Panc1 (cell line): ENCODE results near the gene FGFRL1. TPM values are rescaled to one million over a fixed set of nuclear protein-coding genes. Genes with fewer than 3 reads are reported as not detected.

Experiments used
- ATAC-seq: fragments of 200-7000 bp; cut with Tn5 transposase; 2 replicates; pipeline ENCODE4 v1.9.1; 2020; ENCODE audit warnings: mild to moderate bottlenecking, moderate library complexity
- BruUV-seq: library from RNA; stranded (reverse); fragments of 400-500 nt; replicated peaks from 2 replicates; lab custom pipeline; 2021; lab: Mats Ljungman, UMichigan
- CTCF ChIA-PET: fragments of 300-600 bp; sonication (Branson Sonifier 250); formaldehyde crosslinking; loops from one replicate; lab custom pipeline; 2022; ENCODE audit warnings: antibody characterized with exemption; lab: Charles Lee
- POLR2A ChIA-PET: fragments of 300-600 bp; sonication (Branson Sonifier 250); formaldehyde crosslinking; loops from one replicate; lab custom pipeline; 2022; ENCODE audit warnings: antibody characterized with exemption; lab: Charles Lee
- DNase-seq: peaks from one replicate; pipeline ENCODE4 v3.0.0-alpha.2; 2010; ENCODE audit warnings: low read depth, low spot score
- H3K27ac ChIP-seq: 2 replicates; pipeline ENCODE4 v1.5.1; 2011; ENCODE audit warnings: mild to moderate bottlenecking, low read length, inconsistent platforms
- H3K27me3 ChIP-seq: fragments of 200-500 bp; sonication (Bioruptor generic); 2 replicates; pipeline ENCODE4 v1.6.0; 2014; ENCODE audit warnings: low read length, inconsistent platforms; ENCODE audit not compliant: control insufficient read depth, insufficient read depth
- H3K36me3 ChIP-seq: fragments of 200-500 bp; sonication (Bioruptor generic); 2 replicates; pipeline ENCODE4 v1.5.1; 2014; ENCODE audit warnings: inconsistent platforms, mild to moderate bottlenecking, low read length, moderate library complexity; ENCODE audit not compliant: control insufficient read depth, insufficient read depth
- H3K4me1 ChIP-seq: 2 replicates; pipeline ENCODE4 v1.5.1; 2011; ENCODE audit warnings: inconsistent platforms, mild to moderate bottlenecking, low read length, moderate library complexity; ENCODE audit not compliant: control insufficient read depth, insufficient read depth
- H3K4me3 ChIP-seq, 2 experiments: 2 replicates each; pipeline ENCODE4 v1.5.1; 2011 to 2012; ENCODE audit warnings: low read depth in 2 of 2, low read length in 2 of 2, mild to moderate bottlenecking in 2 of 2, inconsistent platforms in 1 of 2, moderate library complexity in 1 of 2
- H3K9me3 ChIP-seq: fragments of 200-500 bp; sonication (Bioruptor generic); 2 replicates; pipeline ENCODE4 v1.5.1; 2014; ENCODE audit warnings: low read depth, mild to moderate bottlenecking, inconsistent platforms, low read length, moderate library complexity; ENCODE audit not compliant: control insufficient read depth, insufficient read depth
- POLR2AphosphoS5 ChIP-seq: IDR thresholded peaks from 2 replicates; pipeline ENCODE4 v1.6.1; 2012; ENCODE audit warnings: mild to moderate bottlenecking, low read depth, low read length, moderate library complexity
- SIN3A ChIP-seq: IDR thresholded peaks from 2 replicates; pipeline ENCODE4 v1.6.1; 2012; ENCODE audit warnings: low read depth, mild to moderate bottlenecking, low read length, moderate library complexity, borderline replicate concordance; ENCODE audit not compliant: insufficient read depth
- TCF7L2 ChIP-seq: IDR thresholded peaks from 2 replicates; pipeline ENCODE4 v1.6.1; 2011; ENCODE audit warnings: mild to moderate bottlenecking, low read depth, low read length, inconsistent platforms
- in situ Hi-C: cut with HindIII; loops from 2 replicates; pipeline ENCODE4 v1.10.0; 2016; ENCODE audit warnings: low sequenced_read_pairs, low pct_unique_long_range_greater_than_20kb
- intact Hi-C: fragments of 100-400 bp; cut with micrococcal nuclease; formaldehyde crosslinking; loops from one replicate; pipeline ENCODE4 v1.10.0; 2022; ENCODE audit not compliant: unreplicated experiment
- total RNA-seq: library from RNA; stranded (reverse); gene quantifications from one replicate; pipeline ENCODE4 v1.2.1, GENCODE V29; 2021; ENCODE audit not compliant: unreplicated experiment
- TF ChIP-seq, protein P1 (sequence below), 2 experiments: IDR thresholded peaks; 2 replicates each; pipeline ENCODE4 v1.6.1; 2011 to 2012; ENCODE audit warnings: low read depth in 2 of 2, control low read depth in 1 of 2, low read length in 1 of 2, mild to moderate bottlenecking in 1 of 2, moderate library complexity in 1 of 2; ENCODE audit not compliant: insufficient read depth in 1 of 2
- TF ChIP-seq, protein P2 (sequence below): fragments of 450-650 bp; IDR thresholded peaks from 2 replicates; pipeline ENCODE4 v1.5.1; 2017; ENCODE audit warnings: mild to moderate bottlenecking

FGFRL1 gene
- total RNA-seq, 1 experiment from 2014 or later = 43.1 TPM

DNA sequence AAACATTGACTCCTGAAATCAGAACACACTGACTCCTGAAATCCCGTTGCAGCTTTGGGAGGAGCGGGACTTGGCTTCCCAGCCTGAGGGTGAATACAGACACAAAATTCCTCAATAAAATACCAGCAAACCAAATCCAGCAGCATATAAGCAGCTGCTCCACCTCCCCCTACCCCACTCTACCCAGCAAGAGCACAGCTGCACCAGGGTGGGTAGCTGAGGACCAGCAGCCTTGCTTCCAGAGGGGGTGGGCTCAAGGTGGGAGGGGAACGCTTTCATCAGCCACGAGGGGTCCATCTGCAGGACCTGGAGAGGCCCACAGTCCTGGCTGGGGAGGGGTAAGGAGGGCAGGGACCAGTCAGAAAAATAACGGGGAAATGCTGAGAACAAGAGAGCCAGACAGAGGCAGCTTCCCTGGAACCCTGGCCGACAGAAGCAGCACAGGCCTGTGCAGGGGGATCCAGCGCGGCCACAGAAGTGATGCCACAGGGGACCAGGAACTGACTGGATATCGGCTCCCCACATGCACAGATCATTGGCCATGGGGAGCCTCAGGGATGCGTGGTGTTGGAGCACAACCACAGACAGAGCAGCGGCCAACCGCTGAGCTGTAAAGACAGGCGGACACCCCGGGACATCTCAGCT lies 49.8 kb downstream of the FGFRL1 start:
- TF ChIP-seq TCF7L2 = no peak
- TF ChIP-seq SIN3A = no peak
- TF ChIP-seq, protein P1, sequence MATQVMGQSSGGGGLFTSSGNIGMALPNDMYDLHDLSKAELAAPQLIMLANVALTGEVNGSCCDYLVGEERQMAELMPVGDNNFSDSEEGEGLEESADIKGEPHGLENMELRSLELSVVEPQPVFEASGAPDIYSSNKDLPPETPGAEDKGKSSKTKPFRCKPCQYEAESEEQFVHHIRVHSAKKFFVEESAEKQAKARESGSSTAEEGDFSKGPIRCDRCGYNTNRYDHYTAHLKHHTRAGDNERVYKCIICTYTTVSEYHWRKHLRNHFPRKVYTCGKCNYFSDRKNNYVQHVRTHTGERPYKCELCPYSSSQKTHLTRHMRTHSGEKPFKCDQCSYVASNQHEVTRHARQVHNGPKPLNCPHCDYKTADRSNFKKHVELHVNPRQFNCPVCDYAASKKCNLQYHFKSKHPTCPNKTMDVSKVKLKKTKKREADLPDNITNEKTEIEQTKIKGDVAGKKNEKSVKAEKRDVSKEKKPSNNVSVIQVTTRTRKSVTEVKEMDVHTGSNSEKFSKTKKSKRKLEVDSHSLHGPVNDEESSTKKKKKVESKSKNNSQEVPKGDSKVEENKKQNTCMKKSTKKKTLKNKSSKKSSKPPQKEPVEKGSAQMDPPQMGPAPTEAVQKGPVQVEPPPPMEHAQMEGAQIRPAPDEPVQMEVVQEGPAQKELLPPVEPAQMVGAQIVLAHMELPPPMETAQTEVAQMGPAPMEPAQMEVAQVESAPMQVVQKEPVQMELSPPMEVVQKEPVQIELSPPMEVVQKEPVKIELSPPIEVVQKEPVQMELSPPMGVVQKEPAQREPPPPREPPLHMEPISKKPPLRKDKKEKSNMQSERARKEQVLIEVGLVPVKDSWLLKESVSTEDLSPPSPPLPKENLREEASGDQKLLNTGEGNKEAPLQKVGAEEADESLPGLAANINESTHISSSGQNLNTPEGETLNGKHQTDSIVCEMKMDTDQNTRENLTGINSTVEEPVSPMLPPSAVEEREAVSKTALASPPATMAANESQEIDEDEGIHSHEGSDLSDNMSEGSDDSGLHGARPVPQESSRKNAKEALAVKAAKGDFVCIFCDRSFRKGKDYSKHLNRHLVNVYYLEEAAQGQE (IDR thresholded peaks at IDR 0.05; ENCODE audit: insufficient read depth in 1 of 2, low read depth in 2 of 2, low read length in 1 of 2) = no peak
- TF ChIP-seq POLR2AphosphoS5 = no peak
- TF ChIP-seq, protein P2, sequence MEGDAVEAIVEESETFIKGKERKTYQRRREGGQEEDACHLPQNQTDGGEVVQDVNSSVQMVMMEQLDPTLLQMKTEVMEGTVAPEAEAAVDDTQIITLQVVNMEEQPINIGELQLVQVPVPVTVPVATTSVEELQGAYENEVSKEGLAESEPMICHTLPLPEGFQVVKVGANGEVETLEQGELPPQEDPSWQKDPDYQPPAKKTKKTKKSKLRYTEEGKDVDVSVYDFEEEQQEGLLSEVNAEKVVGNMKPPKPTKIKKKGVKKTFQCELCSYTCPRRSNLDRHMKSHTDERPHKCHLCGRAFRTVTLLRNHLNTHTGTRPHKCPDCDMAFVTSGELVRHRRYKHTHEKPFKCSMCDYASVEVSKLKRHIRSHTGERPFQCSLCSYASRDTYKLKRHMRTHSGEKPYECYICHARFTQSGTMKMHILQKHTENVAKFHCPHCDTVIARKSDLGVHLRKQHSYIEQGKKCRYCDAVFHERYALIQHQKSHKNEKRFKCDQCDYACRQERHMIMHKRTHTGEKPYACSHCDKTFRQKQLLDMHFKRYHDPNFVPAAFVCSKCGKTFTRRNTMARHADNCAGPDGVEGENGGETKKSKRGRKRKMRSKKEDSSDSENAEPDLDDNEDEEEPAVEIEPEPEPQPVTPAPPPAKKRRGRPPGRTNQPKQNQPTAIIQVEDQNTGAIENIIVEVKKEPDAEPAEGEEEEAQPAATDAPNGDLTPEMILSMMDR = no peak
- in situ Hi-C loops = no loop called here
- CTCF ChIA-PET = no interaction called here

DNA sequence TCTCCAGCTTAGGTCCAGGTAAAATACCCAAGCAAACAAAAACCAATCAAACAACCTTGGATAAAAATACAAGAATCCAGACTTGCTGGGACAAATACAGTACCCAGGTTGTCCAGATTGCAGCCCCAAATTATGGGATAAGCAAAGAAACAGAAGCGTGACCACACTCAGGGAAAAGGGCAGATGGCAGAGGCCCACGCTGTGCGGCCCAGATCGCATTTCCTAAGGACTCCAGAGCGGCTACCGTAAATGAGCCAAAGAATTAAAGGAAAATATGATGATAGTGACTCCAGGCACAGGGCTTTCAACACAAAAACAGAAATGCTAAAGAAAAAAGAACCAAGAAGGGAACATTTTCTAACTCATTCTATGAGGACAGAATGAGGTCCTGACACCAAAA lies 50.3 kb downstream of the FGFRL1 start:
- intact Hi-C loops (no loop called here), in situ Hi-C loops (no loop called here)
- POLR2A ChIA-PET = no interaction called here

More for the DNA sequence above, 49.8 kb downstream of the FGFRL1 start:
- no TSS peak for BruUV-seq
- no peaks in the 10 kb centered on the region for H3K27me3 ChIP-seq
- POLR2A ChIA-PET = no interaction called here
- no peaks in the 10 kb centered on the region for H3K9me3 ChIP-seq
- ATAC-seq (no peak), DNase-seq (no peak)
- no peaks in the 10 kb centered on the region for H3K36me3 ChIP-seq
- no peak overlapping the region for H3K4me3 ChIP-seq
- H3K4me1 ChIP-seq = no peaks in the 10 kb centered on the region
- intact Hi-C loops = no loop called here
- H3K27ac ChIP-seq = no peak overlapping the region

More for the DNA sequence above, 50.3 kb downstream of the FGFRL1 start:
- no peak for DNase-seq
- Histone ChIP-seq H3K4me1 (no peaks in the 10 kb centered on the region), H3K4me3 (no peak overlapping the region), H3K27me3 (no peaks in the 10 kb centered on the region), H3K9me3 (no peaks in the 10 kb centered on the region), H3K36me3 (no peaks in the 10 kb centered on the region), H3K27ac (no peak overlapping the region)
- BruUV-seq = no TSS peak
- no peak for ATAC-seq
- CTCF ChIA-PET = no interaction called here
- TF ChIP-seq, protein P1 (IDR thresholded peaks at IDR 0.05; ENCODE audit: insufficient read depth in 1 of 2, low read depth in 2 of 2, low read length in 1 of 2) = no peak
- TF ChIP-seq, protein P2 = no peak
- no peak for TF ChIP-seq POLR2AphosphoS5
- no peak for TF ChIP-seq TCF7L2
- no peak for TF ChIP-seq SIN3A
